GM21717 (cell line): ENCODE results near the gene RFX6.

Experiments used
- ATAC-seq: cut with Tn5 transposase; IDR thresholded peaks from one replicate; pipeline ENCODE4 v1.9.1; 2021; ENCODE audit warnings: mild to moderate bottlenecking, moderate library complexity; ENCODE audit not compliant: unreplicated experiment

RFX6 gene

DNA sequence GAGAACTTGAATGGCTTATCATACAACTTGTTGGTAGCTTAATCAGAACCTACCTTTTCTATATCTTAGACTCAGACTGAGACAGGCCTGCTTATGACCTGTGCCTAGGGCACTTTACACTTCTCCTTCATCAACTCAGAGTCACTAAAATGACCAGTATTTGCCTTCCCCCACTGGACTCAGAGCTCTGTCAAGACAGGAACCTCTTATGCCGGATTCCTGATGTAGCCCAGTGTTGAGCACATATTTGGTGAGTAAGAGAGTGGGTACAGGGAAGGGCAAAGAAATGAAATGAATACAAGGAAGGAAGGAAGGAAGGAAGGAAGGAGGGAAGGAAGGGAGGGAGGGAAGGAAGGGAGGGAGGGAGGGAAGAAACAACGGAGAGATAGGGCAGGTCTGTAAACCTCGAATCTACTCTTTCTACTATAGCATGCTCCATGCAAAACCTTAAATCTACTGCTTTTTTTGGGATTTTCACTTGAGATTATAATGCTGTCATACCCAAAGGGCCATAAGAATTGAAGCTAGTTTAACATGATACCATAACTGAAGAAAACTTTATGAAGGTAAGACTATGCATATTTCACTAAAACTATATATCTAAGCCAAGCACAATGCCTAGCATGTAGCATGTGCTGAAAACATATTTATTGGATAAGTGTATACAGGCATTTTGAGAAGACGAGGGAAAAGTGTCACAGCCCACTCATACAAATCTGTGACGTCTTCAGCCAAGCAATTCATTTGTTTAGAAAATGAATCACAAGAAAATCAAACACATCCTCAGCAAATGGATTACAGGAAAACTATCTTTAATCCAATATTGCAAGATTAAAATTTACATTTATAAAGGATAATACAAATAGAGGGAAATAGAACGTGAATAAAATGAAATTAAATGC, 89.9 kb downstream of the RFX6 start:
- no peak for ATAC-seq

DNA sequence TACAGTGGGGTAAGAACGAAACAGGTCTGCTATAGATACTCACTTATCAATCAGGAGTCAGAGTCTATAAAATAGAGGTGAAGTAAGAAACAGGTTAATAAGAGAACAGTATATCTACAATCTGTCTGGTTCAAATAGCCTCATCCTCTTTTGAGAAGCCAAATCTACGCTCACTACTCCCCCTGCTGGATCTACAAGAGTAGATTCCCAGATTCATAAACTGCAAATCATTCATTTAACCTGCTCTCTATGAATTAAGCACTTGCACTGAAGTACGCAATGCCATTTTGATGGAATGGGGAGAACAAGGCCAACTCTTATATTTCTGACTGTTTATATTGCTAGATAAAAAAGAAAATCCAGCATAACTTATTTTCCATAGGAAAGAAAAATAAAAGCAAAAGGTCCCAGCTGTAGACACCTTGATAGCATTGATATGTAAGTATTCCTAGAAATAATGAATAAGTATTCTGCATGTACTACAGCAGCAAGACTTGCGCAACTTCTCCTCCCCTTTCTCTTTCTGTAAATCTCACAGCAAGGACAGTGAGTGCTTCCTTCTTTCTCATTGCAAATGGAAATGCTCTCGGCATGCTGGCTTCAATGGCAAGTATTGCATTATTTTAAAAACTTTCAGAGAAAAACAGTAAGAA, 92.3 kb downstream of the RFX6 start:
- ATAC-seq, result peak; percentile 73

DNA sequence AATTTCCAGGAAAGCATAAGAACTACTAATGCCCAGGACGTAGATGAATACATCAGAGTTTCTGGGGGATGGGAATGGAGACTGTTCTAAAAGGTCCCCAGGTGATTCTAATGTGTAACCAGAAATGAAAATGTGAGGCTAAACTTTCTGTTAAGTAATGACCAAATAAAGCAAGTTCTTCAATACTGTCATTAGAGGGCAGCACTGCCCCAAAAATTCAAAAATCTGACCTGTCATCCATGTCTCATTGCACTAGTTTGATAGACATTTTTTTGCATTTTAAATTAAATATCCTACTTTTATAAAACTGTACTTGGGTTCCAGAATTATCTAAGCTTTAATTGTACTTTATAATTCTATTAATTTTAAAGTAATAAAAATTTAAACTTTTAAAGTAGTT, 94.9 kb downstream of the RFX6 start:
- peak; percentile 62 for ATAC-seq

DNA sequence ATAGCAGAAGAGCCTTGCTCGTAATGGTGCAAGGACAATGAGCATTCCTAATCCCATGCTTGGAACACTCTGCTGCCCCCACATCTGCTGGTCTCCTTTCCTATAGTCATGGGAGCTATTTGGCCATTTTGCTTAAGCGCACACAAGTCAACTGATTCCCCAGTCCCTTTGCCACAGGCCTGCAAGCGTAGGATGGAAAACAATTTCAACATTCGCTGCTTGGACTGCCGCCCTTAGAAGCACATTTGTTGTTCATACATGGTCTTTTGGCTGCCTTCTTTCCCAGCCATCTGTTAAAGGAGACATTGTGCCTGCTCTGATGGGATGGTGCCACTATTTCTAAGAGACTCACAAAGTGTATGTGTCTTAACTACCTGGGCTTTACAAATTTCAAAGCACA, 96.9 kb downstream of the RFX6 start:
- ATAC-seq, result no peak

DNA sequence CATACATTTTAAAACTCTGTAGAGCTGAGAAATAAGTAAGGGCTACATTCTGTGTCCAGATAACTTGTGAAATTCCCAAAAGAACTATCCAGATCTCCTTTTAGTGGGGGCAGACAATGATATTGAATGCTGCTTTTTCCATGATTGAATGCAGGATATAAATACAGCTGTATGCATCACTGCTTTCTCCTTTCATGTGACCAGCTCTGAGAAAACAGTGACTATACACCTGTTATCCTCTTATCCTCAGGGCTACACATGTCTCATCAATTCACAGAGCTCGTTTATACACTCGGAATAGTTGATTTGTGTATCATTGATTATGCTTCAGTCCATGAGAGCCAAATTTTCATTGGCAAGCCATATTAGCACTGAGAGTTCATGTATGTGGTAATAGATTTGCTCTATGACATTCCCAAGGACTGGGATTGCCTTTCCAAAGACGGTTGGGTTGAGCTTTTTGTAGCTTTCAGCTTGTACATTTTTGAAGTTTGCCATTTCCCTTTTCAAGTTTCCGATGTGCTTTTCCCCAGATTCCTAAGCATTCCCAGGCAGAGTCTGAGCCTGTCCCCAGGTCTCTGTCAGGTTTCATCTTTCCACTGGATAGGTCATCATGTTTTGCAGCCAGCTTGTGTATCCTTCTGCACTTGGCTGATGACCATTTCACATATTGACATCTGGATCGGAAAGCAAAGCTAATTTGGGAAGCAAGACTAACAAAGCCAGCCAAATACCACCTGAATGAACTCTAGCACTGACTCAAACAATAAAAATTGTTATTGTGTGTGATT, 97.7 kb downstream of the RFX6 start:
- no peak for ATAC-seq

DNA sequence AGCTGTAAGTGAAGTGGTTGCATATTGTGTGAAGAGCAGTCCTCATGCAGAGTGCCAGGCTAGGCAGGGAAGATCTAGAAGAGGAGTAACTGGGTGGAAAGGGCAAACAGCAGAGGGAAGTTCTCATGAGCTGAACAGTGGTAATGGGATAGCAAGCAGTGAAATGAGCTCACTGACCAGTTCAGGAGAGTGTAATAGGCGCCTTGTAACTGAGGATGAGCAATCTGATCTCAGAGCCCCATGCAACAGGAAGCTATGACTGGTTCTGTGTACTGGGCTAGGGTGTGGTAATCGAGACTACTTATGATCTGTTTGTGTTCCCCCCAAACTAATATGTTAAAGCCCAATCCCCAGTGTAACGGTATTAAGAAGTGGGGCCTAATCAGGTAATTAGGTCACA, 98.6 kb downstream of the RFX6 start:
- no peak for ATAC-seq

DNA sequence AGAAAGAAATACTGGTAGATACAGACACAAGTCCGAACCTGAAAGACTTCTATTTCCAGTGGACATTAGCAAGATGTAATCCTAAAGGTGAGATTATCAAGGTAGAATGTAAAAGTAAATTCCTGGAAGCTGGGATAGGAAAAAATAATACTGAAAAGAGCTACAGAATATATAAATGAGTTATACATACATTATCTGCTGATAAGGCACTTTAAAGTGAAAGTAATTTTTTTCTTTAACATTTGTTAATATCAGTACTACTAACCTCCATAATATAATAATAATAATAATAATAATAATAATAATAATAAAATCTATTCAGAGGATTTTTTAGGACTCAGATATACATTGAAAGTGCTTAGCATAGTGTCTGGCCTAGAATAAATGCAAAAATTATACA, 102.5 kb downstream of the RFX6 start:
- ATAC-seq, result no peak
